HG03432 (cell line): ENCODE data around the gene PHKB.

Source experiments
- ATAC-seq: cut with Tn5 transposase; IDR thresholded peaks from one replicate; pipeline ENCODE4 v1.9.1; 2021; ENCODE audit warnings: mild to moderate bottlenecking, moderate library complexity; ENCODE audit not compliant: unreplicated experiment

PHKB gene

GRCh38 chr16:47565454-47565853, 104.3 kb downstream of the PHKB start:
- ATAC-seq, result no peak

- ATAC-seq, result no peak
These were observed 106.2 kb downstream of the PHKB start for GRCh38 chr16:47567321-47567720.

GRCh38 chr16:47568351-47568750, 107.2 kb downstream of the PHKB start:
- ATAC-seq, result no peak

- ATAC-seq, result no peak
These were observed 109.9 kb downstream of the PHKB start for GRCh38 chr16:47571049-47571448.

GRCh38 chr16:47571711-47572110, 110.6 kb downstream of the PHKB start:
- no peak for ATAC-seq

- peak; percentile 61 for ATAC-seq
These were observed 113.2 kb downstream of the PHKB start for GRCh38 chr16:47574091-47575054.

GRCh38 chr16:47577029-47577428, 115.9 kb downstream of the PHKB start:
- ATAC-seq, result no peak

- no peak for ATAC-seq
These were observed 116.9 kb downstream of the PHKB start for GRCh38 chr16:47578033-47578432.

- ATAC-seq, result no peak
These were observed 117.4 kb downstream of the PHKB start for GRCh38 chr16:47578573-47578972.

- no peak for ATAC-seq
These were observed 120.0 kb downstream of the PHKB start for GRCh38 chr16:47581114-47581513.

GRCh38 chr16:47584464-47585225, 123.5 kb downstream of the PHKB start:
- peak; percentile 60 for ATAC-seq

- ATAC-seq, result no peak
These were observed 125.0 kb downstream of the PHKB start for GRCh38 chr16:47586121-47586520.

GRCh38 chr16:47590472-47590871, 129.3 kb downstream of the PHKB start:
- no peak for ATAC-seq

GRCh38 chr16:47592232-47592631, 131.1 kb downstream of the PHKB start:
- no peak for ATAC-seq

- peak; percentile 82 for ATAC-seq
These were observed 138.4 kb downstream of the PHKB start for GRCh38 chr16:47599512-47599911.

GRCh38 chr16:47600376-47600775, 139.2 kb downstream of the PHKB start:
- ATAC-seq, result peak; percentile 39

- no peak for ATAC-seq
These were observed 143.2 kb downstream of the PHKB start for GRCh38 chr16:47604306-47604705.

GRCh38 chr16:47611042-47611441, 149.9 kb downstream of the PHKB start:
- ATAC-seq, result no peak

GRCh38 chr16:47611848-47612493, 150.8 kb downstream of the PHKB start:
- no peak for ATAC-seq

GRCh38 chr16:47612711-47613110, 151.6 kb downstream of the PHKB start:
- no peak for ATAC-seq

GRCh38 chr16:47613251-47613650, 152.1 kb downstream of the PHKB start:
- no peak for ATAC-seq
